Measurements from ENCODE around the gene NDUFAF5. TPM values are rescaled to one million over a fixed set of nuclear protein-coding genes. Genes with fewer than 3 reads are reported as not detected.
"Not testable (repeated sequence)": the region's sequence is repeated elsewhere in the genome, so short reads cannot be mapped to it uniquely, and the experiment has no call there.

Gene NDUFAF5, protein sequence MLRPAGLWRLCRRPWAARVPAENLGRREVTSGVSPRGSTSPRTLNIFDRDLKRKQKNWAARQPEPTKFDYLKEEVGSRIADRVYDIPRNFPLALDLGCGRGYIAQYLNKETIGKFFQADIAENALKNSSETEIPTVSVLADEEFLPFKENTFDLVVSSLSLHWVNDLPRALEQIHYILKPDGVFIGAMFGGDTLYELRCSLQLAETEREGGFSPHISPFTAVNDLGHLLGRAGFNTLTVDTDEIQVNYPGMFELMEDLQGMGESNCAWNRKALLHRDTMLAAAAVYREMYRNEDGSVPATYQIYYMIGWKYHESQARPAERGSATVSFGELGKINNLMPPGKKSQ
- polyA plus RNA-seq (2013, experiment 1 of 4) = 16.7 TPM
- 17.5 TPM for polyA plus RNA-seq (2013, experiment 2 of 4)
- polyA plus RNA-seq (2013, experiment 3 of 4) = 17.6 TPM
- polyA plus RNA-seq (2013, experiment 4 of 4) = 17.5 TPM

DNA sequence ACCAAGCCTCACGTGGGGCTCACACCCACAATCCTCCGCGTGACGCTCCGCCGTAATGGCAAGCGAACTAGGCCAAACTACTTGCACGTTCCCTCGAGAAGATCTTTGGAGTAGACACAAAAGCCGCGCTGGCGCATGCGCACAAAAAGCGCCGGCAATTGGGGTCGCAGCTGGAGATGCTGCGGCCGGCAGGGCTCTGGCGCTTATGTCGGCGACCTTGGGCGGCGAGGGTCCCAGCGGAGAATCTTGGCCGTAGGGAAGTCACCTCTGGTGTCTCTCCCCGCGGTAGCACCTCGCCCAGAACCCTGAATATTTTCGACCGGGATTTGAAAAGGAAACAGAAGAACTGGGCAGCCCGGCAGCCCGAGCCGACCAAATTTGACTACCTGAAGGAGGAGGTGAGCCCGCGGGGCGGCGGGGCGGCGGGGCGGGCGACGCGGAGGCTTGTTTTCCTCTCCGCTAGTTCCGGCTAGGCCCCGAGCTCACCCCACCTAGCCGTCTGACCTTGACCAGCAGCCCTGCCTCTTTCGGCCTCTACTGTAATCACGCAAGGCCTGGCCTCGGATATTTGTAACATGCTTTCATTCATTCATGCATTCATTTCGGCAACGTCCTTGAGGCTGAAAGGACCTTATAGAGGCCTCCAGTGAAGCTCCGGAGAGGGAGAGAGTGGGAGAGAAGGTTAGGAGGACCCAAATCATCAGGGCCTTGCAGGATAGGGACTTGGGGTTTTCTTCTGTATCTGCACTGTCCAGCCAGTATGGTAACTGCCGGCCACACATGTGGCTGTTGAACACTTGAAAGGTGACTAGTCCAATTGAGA lies at the start of gene NDUFAF5, which contains the start of gene ESF1:
TSS of gene NDUFAF5 (plus strand) at position 136 of the 823 bp plus-strand sequence. CDS start at position 177, 41 bp downstream.
TSS of gene ESF1 (minus strand) at position 27 of the 823 bp plus-strand sequence. CDS start 1,779 bp downstream, outside the sequence.
- 0% methylated on average over 54 of the region's 54 CpGs for WGBS, 2 experiments

DNA sequence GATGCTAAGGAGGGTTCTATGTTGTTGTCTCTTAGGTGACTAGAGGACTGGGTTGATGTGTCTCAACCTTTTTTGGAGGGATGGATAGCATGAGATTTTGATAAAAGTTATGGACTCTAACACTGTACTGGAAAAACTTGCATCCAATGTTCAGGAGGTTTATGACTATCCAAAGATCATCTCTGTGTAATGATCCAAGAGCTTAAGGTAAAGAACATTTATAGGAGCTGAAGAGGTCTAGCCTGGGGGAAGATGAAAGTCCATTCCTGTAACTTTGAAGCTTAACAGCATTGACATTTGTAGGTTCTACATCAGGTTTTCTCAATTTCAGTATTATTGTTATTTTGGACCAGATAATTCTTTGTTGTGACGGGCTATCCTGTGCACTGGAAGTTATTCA lies 49.0 kb upstream of the NDUFAF5 start:
- WGBS, 2 experiments = 95 to 100% methylated on average over 1 of the region's 1 CpG
- Histone ChIP-seq H3K4me1 (ENCODE audit: control insufficient read depth, insufficient read depth, low read length) (no peaks in the 10 kb centered on the region), H3K27ac (ENCODE audit: insufficient read depth, low read depth, low read length, poor library complexity, severe bottlenecking) (no peak overlapping the region), H3K4me3 (ENCODE audit: insufficient read depth, low read depth, low read length) (no peak overlapping the region), H3K27me3 (ENCODE audit: control insufficient read depth, insufficient read depth, low read length, poor library complexity, severe bottlenecking) (no peaks in the 10 kb centered on the region), H3K9me3 (ENCODE audit: control insufficient read depth, low read length) (no peaks in the 10 kb centered on the region), H3K36me3 (ENCODE audit: control insufficient read depth, insufficient read depth, low read length) (peaks cover 24% of the 10 kb centered on the region)

More for the DNA sequence above, at the start of gene NDUFAF5, which contains the start of gene ESF1:
- Histone ChIP-seq H3K4me1 (ENCODE audit: control insufficient read depth, insufficient read depth, low read length) (no peaks in the 10 kb centered on the region), H3K27me3 (ENCODE audit: control insufficient read depth, insufficient read depth, low read length, poor library complexity, severe bottlenecking) (no peaks in the 10 kb centered on the region), H3K9me3 (ENCODE audit: control insufficient read depth, low read length) (no peaks in the 10 kb centered on the region), H3K36me3 (ENCODE audit: control insufficient read depth, insufficient read depth, low read length) (peaks cover 11% of the 10 kb centered on the region), H3K27ac (ENCODE audit: insufficient read depth, low read depth, low read length, poor library complexity, severe bottlenecking) (peak within 1 kb of the TSS; percentile 80), H3K4me3 (ENCODE audit: insufficient read depth, low read depth, low read length) (peak within 1 kb of the TSS; percentile 82)

DNA sequence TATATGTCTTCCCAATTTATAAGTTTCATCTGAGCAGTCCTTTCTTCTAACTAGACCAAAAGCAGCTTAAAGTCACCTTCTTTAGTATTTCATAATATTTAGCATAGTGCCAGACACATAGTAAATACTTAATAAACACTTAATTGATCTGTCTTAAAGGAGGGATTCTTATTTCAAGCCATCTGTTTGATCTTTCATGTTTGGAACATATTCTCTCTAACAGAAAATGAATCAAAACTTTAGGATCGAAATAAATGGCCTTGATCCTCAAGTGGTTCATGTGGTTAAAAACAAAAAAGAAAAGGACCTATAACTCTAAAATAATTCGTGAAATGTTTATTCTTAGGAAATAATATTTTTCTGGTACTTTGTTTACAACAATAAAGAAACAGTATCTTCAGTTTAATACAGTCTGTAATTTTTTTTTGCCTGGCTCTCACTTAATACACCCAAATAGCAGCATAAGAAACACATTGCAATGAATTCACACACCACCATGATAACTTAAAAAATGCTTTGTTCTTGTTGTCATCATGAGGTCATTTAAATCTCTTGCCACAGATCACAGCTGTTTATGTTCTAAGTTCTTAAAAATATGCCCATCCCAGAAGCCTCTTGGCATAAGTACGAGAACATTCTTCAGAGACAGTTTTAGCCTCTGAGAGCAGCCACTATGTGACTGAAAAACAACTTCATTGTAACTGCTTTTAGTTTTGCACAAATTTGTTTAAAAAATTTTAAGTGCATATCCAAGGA lies 48.2 kb upstream of the NDUFAF5 start:
- Histone ChIP-seq H3K27ac (ENCODE audit: insufficient read depth, low read depth, low read length, poor library complexity, severe bottlenecking) (no peak overlapping the region), H3K36me3 (ENCODE audit: control insufficient read depth, insufficient read depth, low read length) (peaks cover 29% of the 10 kb centered on the region), H3K9me3 (ENCODE audit: control insufficient read depth, low read length) (no peaks in the 10 kb centered on the region), H3K4me1 (ENCODE audit: control insufficient read depth, insufficient read depth, low read length) (no peaks in the 10 kb centered on the region), H3K4me3 (ENCODE audit: insufficient read depth, low read depth, low read length) (no peak overlapping the region), H3K27me3 (ENCODE audit: control insufficient read depth, insufficient read depth, low read length, poor library complexity, severe bottlenecking) (no peaks in the 10 kb centered on the region)
- 99 to 100% methylated on average over 1 to 3 of the region's 3 CpGs for WGBS, 2 experiments

DNA sequence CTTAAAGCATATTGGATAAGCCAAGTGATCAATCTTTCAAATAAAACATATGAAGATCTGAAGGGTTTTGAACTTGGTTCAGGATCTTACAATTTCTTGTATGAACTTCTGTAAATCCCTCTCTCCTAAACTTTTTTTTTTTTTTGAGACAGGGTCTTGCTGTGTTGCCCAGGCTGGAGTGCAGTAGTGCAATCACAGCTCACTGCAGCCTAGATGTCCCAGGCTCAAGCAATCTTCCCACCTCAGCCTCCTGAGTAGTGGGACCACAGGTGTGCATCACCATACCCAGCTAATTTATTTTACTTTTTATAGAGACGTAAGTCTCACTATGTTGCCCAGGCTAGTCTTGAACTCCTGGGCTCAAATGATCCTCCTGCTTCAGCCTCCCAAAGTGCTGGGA lies 46.6 kb upstream of the NDUFAF5 start:
- WGBS, 2 experiments = 95 to 96% methylated on average over 1 of the region's 1 CpG
- H3K4me3 ChIP-seq (ENCODE audit: insufficient read depth, low read depth, low read length); H3K27ac ChIP-seq (ENCODE audit: insufficient read depth, low read depth, low read length, poor library complexity, severe bottlenecking); H3K9me3 ChIP-seq (ENCODE audit: control insufficient read depth, low read length); H3K27me3 ChIP-seq (ENCODE audit: control insufficient read depth, insufficient read depth, low read length, poor library complexity, severe bottlenecking); H3K4me1 ChIP-seq (ENCODE audit: control insufficient read depth, insufficient read depth, low read length): not testable (repeated sequence)
- peaks cover 23% of the 10 kb centered on the region for H3K36me3 ChIP-seq (ENCODE audit: control insufficient read depth, insufficient read depth, low read length)

DNA sequence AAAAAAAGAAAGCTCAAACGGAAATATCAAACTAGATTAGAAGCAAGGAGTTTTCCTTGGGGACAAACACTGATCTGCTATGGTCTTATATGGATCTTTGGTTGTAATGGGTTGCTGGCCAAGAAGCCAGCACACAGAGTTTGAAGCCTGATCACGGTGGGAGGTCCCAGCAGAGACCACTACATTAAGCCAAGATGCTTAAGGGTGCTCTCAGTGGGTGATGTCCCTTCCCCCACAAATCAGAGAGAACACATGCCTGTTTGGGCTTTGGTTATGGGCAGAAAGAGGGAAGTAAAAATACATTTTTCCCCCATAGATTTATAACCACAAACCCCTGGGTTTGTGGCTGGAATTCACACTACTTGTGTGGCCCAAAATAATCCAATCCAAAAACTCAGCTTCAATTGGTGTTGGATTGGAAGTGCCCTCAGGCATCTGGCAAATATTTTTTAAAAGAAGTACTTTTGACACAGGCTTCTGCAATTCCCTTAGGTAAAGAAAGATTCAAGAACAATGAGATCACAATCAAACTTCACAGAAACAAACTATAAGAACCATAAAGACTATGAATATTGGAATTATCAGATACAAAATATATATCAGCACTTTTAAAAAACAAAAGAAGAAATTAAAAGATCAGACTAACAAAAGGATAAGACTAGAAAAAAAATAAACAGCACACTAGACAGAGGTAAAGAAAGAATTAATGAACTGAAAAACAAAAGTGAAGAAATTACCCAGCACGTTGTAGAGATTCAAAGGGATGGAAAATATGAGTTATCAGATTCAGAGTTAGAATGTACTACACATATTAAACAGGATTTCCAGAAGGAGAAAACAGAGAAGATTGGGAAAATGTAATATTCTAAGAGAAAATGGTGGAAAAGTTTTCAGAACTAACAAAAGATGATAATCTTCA lies 44.8 kb upstream of the NDUFAF5 start:
- no peaks in the 10 kb centered on the region for H3K27me3 ChIP-seq (ENCODE audit: control insufficient read depth, insufficient read depth, low read length, poor library complexity, severe bottlenecking)
- H3K9me3 ChIP-seq (ENCODE audit: control insufficient read depth, low read length) = no peaks in the 10 kb centered on the region
- WGBS, 2 experiments = 92 to 96% methylated on average over 3 of the region's 3 CpGs
- H3K4me1 ChIP-seq (ENCODE audit: control insufficient read depth, insufficient read depth, low read length) = no peaks in the 10 kb centered on the region
- H3K27ac ChIP-seq (ENCODE audit: insufficient read depth, low read depth, low read length, poor library complexity, severe bottlenecking) = no peak overlapping the region
- H3K36me3 ChIP-seq (ENCODE audit: control insufficient read depth, insufficient read depth, low read length) = peaks cover 23% of the 10 kb centered on the region
- no peak overlapping the region for H3K4me3 ChIP-seq (ENCODE audit: insufficient read depth, low read depth, low read length)

DNA sequence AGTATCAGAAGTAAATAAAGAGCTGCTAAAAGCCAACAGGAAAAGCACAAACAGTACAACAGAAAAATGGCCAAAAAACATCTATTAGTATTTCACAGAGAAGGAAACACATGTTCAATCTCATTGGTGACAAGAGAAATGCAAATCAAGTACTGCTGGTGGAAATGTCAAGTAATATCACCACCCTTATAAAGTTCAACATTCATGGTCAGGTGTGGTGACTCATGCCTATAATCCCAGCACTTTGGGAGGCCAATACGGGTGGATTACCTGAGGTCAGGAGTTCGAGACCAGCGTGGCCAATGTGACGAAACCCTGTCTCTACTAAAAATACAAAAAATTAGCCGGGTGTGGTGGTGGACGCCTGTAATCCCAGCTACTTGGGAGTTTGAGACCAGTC lies 42.9 kb upstream of the NDUFAF5 start:
- peaks cover 23% of the 10 kb centered on the region for H3K36me3 ChIP-seq (ENCODE audit: control insufficient read depth, insufficient read depth, low read length)
- 85 to 93% methylated on average over 6 of the region's 6 CpGs for WGBS, 2 experiments
- no peaks in the 10 kb centered on the region for H3K4me1 ChIP-seq (ENCODE audit: control insufficient read depth, insufficient read depth, low read length)
- H3K27me3 ChIP-seq (ENCODE audit: control insufficient read depth, insufficient read depth, low read length, poor library complexity, severe bottlenecking) = no peaks in the 10 kb centered on the region
- no peaks in the 10 kb centered on the region for H3K9me3 ChIP-seq (ENCODE audit: control insufficient read depth, low read length)
- no peak overlapping the region for H3K4me3 ChIP-seq (ENCODE audit: insufficient read depth, low read depth, low read length)
- H3K27ac ChIP-seq (ENCODE audit: insufficient read depth, low read depth, low read length, poor library complexity, severe bottlenecking) = no peak overlapping the region

DNA sequence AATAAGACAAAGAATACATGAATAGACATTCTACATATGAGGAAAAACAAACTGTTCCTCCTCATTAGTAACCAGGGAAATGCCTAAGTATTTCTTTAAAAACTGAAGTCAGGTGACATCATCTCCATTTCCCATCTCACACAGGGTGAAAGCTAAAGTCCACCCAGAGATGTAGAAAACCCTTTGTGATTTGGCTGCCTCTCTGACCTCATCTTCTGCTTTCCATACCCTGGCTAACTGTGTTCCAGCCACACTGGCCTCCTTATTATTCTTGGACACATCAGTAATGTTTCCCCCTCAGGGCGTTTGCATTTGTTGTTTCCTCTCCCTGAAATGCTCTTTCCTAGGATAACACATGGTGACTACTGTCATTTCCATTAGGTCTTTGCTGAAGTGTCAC lies 40.5 kb upstream of the NDUFAF5 start:
- no peak overlapping the region for H3K27ac ChIP-seq (ENCODE audit: insufficient read depth, low read depth, low read length, poor library complexity, severe bottlenecking)
- no peaks in the 10 kb centered on the region for H3K4me1 ChIP-seq (ENCODE audit: control insufficient read depth, insufficient read depth, low read length)
- H3K27me3 ChIP-seq (ENCODE audit: control insufficient read depth, insufficient read depth, low read length, poor library complexity, severe bottlenecking) = no peaks in the 10 kb centered on the region
- H3K9me3 ChIP-seq (ENCODE audit: control insufficient read depth, low read length) = no peaks in the 10 kb centered on the region
- peaks cover 22% of the 10 kb centered on the region for H3K36me3 ChIP-seq (ENCODE audit: control insufficient read depth, insufficient read depth, low read length)
- WGBS, 2 experiments = 94 to 98% methylated on average over 1 of the region's 1 CpG
- H3K4me3 ChIP-seq (ENCODE audit: insufficient read depth, low read depth, low read length) = no peak overlapping the region

DNA sequence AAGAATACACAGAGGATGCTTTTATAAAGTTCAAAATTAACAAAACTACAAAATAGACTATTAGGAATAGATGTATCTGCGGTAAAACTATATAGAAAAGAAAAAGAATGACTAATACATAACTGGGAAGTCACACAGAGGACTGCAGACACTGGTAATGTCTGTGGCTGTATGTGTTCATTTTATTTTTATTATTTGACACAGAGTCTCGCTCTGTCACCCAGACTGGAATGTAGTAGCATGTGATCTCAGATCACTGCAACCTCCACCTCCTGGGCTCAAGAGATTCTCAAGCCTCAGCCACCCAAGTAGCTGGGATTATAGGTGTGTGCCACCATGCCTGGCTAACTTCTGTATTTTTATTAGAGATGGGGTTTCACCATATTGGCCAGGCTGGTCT lies 39.0 kb upstream of the NDUFAF5 start:
- Histone ChIP-seq H3K4me3 (ENCODE audit: insufficient read depth, low read depth, low read length) (no peak overlapping the region), H3K36me3 (ENCODE audit: control insufficient read depth, insufficient read depth, low read length) (peaks cover 15% of the 10 kb centered on the region), H3K9me3 (ENCODE audit: control insufficient read depth, low read length) (no peaks in the 10 kb centered on the region), H3K27ac (ENCODE audit: insufficient read depth, low read depth, low read length, poor library complexity, severe bottlenecking) (no peak overlapping the region), H3K27me3 (ENCODE audit: control insufficient read depth, insufficient read depth, low read length, poor library complexity, severe bottlenecking) (no peaks in the 10 kb centered on the region), H3K4me1 (ENCODE audit: control insufficient read depth, insufficient read depth, low read length) (no peaks in the 10 kb centered on the region)
- WGBS, 2 experiments = 64 to 84% methylated on average over 2 of the region's 2 CpGs

DNA sequence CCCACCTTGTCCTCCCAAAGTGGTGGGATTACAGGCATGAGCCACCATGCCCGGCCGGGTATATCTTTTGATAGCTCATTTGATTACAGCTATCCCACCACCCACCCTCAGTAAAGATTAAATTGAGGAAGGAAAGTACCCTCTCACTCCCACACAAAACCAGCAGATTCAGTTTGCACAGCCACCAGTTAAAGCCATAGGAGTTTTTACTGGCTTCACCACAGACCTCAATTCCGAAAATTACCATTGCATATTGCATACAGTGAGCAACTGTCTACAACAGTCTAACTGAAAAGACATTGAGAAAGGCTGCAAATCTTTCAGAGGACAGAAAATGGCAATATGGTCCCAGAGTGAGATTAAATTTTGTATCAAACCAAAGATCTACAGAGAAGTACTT lies 35.0 kb upstream of the NDUFAF5 start:
- no peaks in the 10 kb centered on the region for H3K27me3 ChIP-seq (ENCODE audit: control insufficient read depth, insufficient read depth, low read length, poor library complexity, severe bottlenecking)
- H3K4me3 ChIP-seq (ENCODE audit: insufficient read depth, low read depth, low read length) = no peak overlapping the region
- 98 to 100% methylated on average over 3 of the region's 3 CpGs for WGBS, 2 experiments
- no peaks in the 10 kb centered on the region for H3K4me1 ChIP-seq (ENCODE audit: control insufficient read depth, insufficient read depth, low read length)
- no peak overlapping the region for H3K27ac ChIP-seq (ENCODE audit: insufficient read depth, low read depth, low read length, poor library complexity, severe bottlenecking)
- peaks cover 8% of the 10 kb centered on the region for H3K36me3 ChIP-seq (ENCODE audit: control insufficient read depth, insufficient read depth, low read length)
- H3K9me3 ChIP-seq (ENCODE audit: control insufficient read depth, low read length) = no peaks in the 10 kb centered on the region
